Measurements from ENCODE around the gene RIPOR1.

GRCh38 chr16:67565470-67566100 is 37.0 kb downstream of the RIPOR1 start:
- TF ChIP-seq POLR2AphosphoS5 (IDR thresholded peaks at IDR 0.05; ENCODE audit: low read depth) (no peak), CTCF (IDR thresholded peaks at IDR 0.05; ENCODE audit: insufficient read depth, low read length) (no peak)
